Measurements from ENCODE around the gene EPHA2.

- TF ChIP-seq, protein P1, sequence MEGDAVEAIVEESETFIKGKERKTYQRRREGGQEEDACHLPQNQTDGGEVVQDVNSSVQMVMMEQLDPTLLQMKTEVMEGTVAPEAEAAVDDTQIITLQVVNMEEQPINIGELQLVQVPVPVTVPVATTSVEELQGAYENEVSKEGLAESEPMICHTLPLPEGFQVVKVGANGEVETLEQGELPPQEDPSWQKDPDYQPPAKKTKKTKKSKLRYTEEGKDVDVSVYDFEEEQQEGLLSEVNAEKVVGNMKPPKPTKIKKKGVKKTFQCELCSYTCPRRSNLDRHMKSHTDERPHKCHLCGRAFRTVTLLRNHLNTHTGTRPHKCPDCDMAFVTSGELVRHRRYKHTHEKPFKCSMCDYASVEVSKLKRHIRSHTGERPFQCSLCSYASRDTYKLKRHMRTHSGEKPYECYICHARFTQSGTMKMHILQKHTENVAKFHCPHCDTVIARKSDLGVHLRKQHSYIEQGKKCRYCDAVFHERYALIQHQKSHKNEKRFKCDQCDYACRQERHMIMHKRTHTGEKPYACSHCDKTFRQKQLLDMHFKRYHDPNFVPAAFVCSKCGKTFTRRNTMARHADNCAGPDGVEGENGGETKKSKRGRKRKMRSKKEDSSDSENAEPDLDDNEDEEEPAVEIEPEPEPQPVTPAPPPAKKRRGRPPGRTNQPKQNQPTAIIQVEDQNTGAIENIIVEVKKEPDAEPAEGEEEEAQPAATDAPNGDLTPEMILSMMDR (IDR thresholded peaks at IDR 0.05) = no peak
- no peak for TF ChIP-seq POLR2A (IDR thresholded peaks at IDR 0.05)
These were observed 15.7 kb upstream of the EPHA2 start for GRCh38 chr1:16171314-16172151.

All from testis (tissue), 2 donors.